AG04450 (cell line): ENCODE results near the gene ADGRV1. TPM values are rescaled to one million over a fixed set of nuclear protein-coding genes. Genes with fewer than 3 reads are reported as not detected.
"Not testable (repeated sequence)": the region's sequence is repeated elsewhere in the genome, so short reads cannot be mapped to it uniquely, and the experiment has no call there.

Source experiments
- CTCF ChIA-PET: fragments of 300-600, 350-600 bp; formaldehyde crosslinking; extraction: SDS; loops from one replicate; lab custom pipeline; 2022; ENCODE audit warnings: antibody characterized with exemption, inconsistent platforms; lab: Charles Lee
- POLR2A ChIA-PET: fragments of 350-600 bp; formaldehyde crosslinking; extraction: SDS; loops from one replicate; lab custom pipeline; 2021; ENCODE audit warnings: antibody characterized with exemption, inconsistent platforms; lab: Yijun Ruan, JAX
- DNase-seq: peaks from one replicate; pipeline ENCODE4 v3.0.0-alpha.2; 2011; ENCODE audit warnings: low read depth, low spot score
- H3K27ac ChIP-seq: one replicate; pipeline ENCODE4 v1.5.1; 2012; ENCODE audit warnings: low read depth, low read length, control low read depth
- H3K27me3 ChIP-seq: one replicate; pipeline ENCODE4 v1.6.0; 2012; ENCODE audit warnings: low read length; ENCODE audit not compliant: control insufficient read depth, insufficient read depth
- H3K4me3 ChIP-seq: 2 replicates; pipeline ENCODE4 v1.5.1; 2011; ENCODE audit warnings: mild to moderate bottlenecking, low read depth, low read length, control low read depth
- H3K9me3 ChIP-seq: 2 replicates; pipeline ENCODE4 v1.5.1; 2012; ENCODE audit warnings: low read length; ENCODE audit not compliant: control insufficient read depth, insufficient read depth
- CTCF ChIP-seq: IDR thresholded peaks from 2 replicates; pipeline ENCODE4 v1.5.1; 2011; ENCODE audit warnings: low read depth, low read length, control low read depth, inconsistent platforms
- polyA plus RNA-seq: library from polyadenylated mRNA; depleted of rRNA; stranded (reverse); fragments of >200 nt; gene quantifications from 2 replicates; pipeline ENCODE4 v1.2.3, GENCODE V29; 2011

The ADGRV1 gene
- polyA plus RNA-seq, 1 experiment: 0.06 TPM

GRCh38 chr5:91042247-91042935, 483.8 kb downstream of the ADGRV1 start:
- CTCF ChIA-PET: no interaction called here
- Histone ChIP-seq H3K27ac (no peak overlapping the region), H3K4me3 (no peak overlapping the region), H3K9me3 (no peaks in the 10 kb centered on the region), H3K27me3 (no peaks in the 10 kb centered on the region)
- no peak for DNase-seq
- POLR2A ChIA-PET: no interaction called here
- TF ChIP-seq CTCF: no peak

GRCh38 chr5:91042936-91043255, 484.3 kb downstream of the ADGRV1 start:
- POLR2A ChIA-PET: no interaction called here
- Histone ChIP-seq H3K27me3 (no peaks in the 10 kb centered on the region), H3K4me3 (no peak overlapping the region), H3K9me3 (no peaks in the 10 kb centered on the region), H3K27ac (no peak overlapping the region)
- CTCF ChIA-PET: no interaction called here
- DNase-seq: no peak
- no peak for TF ChIP-seq CTCF

- no peak for TF ChIP-seq CTCF
- H3K27ac ChIP-seq: no peak overlapping the region
- no peak for DNase-seq
- ChIA-PET POLR2A (no interaction called here), CTCF (no interaction called here)
- peaks cover 3% of the 10 kb centered on the region for H3K27me3 ChIP-seq
- H3K9me3 ChIP-seq: no peaks in the 10 kb centered on the region
- H3K4me3 ChIP-seq: no peak overlapping the region
Measured at GRCh38 chr5:91048073-91048472, 489.5 kb downstream of the ADGRV1 start.

- Histone ChIP-seq H3K4me3 (no peak overlapping the region), H3K27ac (no peak overlapping the region), H3K9me3 (no peaks in the 10 kb centered on the region), H3K27me3 (peaks cover 3% of the 10 kb centered on the region)
- CTCF ChIA-PET: interaction anchor here (0.7 kb wide), 1 partner anchor 117 kb away, joined by 3 read pairs; no protein-coding TSS in a partner anchor
- POLR2A ChIA-PET: no interaction called here
- DNase-seq: no peak
- no peak for TF ChIP-seq CTCF
Measured at GRCh38 chr5:91049112-91049511, 490.5 kb downstream of the ADGRV1 start.

GRCh38 chr5:91049800-91050199, 491.2 kb downstream of the ADGRV1 start:
- Histone ChIP-seq H3K27ac (no peak overlapping the region), H3K27me3 (peaks cover 3% of the 10 kb centered on the region), H3K4me3 (no peak overlapping the region), H3K9me3 (no peaks in the 10 kb centered on the region)
- no peak for DNase-seq
- CTCF ChIA-PET: no interaction called here
- POLR2A ChIA-PET: no interaction called here
- no peak for TF ChIP-seq CTCF

GRCh38 chr5:91052411-91052810, 493.8 kb downstream of the ADGRV1 start:
- CTCF ChIA-PET: interaction anchor here (1.2 kb wide), 1 partner anchor 367 kb away, joined by 3 read pairs; no protein-coding TSS in a partner anchor
- H3K4me3 ChIP-seq, H3K27me3 ChIP-seq, POLR2A ChIA-PET, DNase-seq, H3K9me3 ChIP-seq, H3K27ac ChIP-seq: not testable (repeated sequence)
